OCI-LY1 (cell line): ENCODE measurements around the gene LPIN1.

ENCODE experiments used
- H2AFZ ChIP-seq: fragments of 200-600 bp; sonication (generic), shearing (Covaris generic); 2 replicates; pipeline ENCODE4 v1.6.0; 2014; ENCODE audit warnings: antibody characterized with exemption, mild to moderate bottlenecking, low read length
- H3F3A ChIP-seq: fragments of 200-600 bp; sonication (generic), shearing (Covaris generic); 2 replicates; pipeline ENCODE4 v1.6.0; 2014; ENCODE audit warnings: mild to moderate bottlenecking, antibody characterized with exemption, low read length, moderate library complexity; ENCODE audit not compliant: insufficient read depth
- H3K27ac ChIP-seq: fragments of 200-600 bp; sonication (generic); 2 replicates; pipeline ENCODE4 v1.5.1; 2014; ENCODE audit warnings: low read length, mixed run types, mild to moderate bottlenecking, low read depth; ENCODE audit not compliant: poor library complexity, severe bottlenecking
- H3K27me3 ChIP-seq: fragments of 200-600 bp; sonication (generic); 2 replicates; pipeline ENCODE4 v1.6.0; 2014; ENCODE audit warnings: antibody characterized with exemption, mild to moderate bottlenecking, low read length, moderate library complexity; ENCODE audit not compliant: insufficient read depth
- H3K36me3 ChIP-seq: fragments of 200-600 bp; sonication (generic); 2 replicates; pipeline ENCODE4 v1.6.1; 2014; ENCODE audit warnings: mild to moderate bottlenecking, antibody characterized with exemption, low read length, moderate library complexity, mixed read lengths; ENCODE audit not compliant: insufficient read depth
- H3K4me1 ChIP-seq: fragments of 200-600 bp; sonication (generic); 2 replicates; pipeline ENCODE4 v1.5.1; 2014; ENCODE audit warnings: mild to moderate bottlenecking, low read length, moderate library complexity; ENCODE audit not compliant: insufficient read depth, severe bottlenecking
- H3K4me2 ChIP-seq: fragments of 200-600 bp; sonication (generic), shearing (Covaris generic); 2 replicates; pipeline ENCODE4 v1.6.1; 2014; ENCODE audit warnings: low read length
- H3K4me3 ChIP-seq: fragments of 200-600 bp; sonication (generic); 2 replicates; pipeline ENCODE4 v1.5.1; 2014; ENCODE audit warnings: low read length, low read depth, mild to moderate bottlenecking, mixed read lengths; ENCODE audit not compliant: poor library complexity, severe bottlenecking
- H3K79me2 ChIP-seq: fragments of 200-600 bp; shearing (Covaris generic); 2 replicates; pipeline ENCODE4 v1.6.1; 2016; ENCODE audit warnings: mixed run types, low read length, mixed read lengths; ENCODE audit not compliant: insufficient read depth
- H3K9ac ChIP-seq: fragments of 200-600 bp; sonication (generic), shearing (Covaris generic); 2 replicates; pipeline ENCODE4 v1.6.1; 2014; ENCODE audit warnings: mild to moderate bottlenecking, low read length, mixed read lengths
- H3K9me2 ChIP-seq: fragments of 200-600 bp; sonication (generic), shearing (Covaris generic); 2 replicates; pipeline ENCODE4 v1.6.1; 2014; ENCODE audit warnings: low read depth, mild to moderate bottlenecking, low read length, mixed read lengths
- H3K9me3 ChIP-seq: fragments of 200-600 bp; shearing (Covaris generic); 2 replicates; pipeline ENCODE4 v1.6.1; 2014; ENCODE audit warnings: low read length, mixed read lengths
- H4K20me1 ChIP-seq: fragments of 200-600 bp; sonication (generic), shearing (Covaris generic); 2 replicates; pipeline ENCODE4 v1.6.0; 2016; ENCODE audit warnings: mild to moderate bottlenecking, low read length; ENCODE audit not compliant: insufficient read depth
- EZH2 ChIP-seq: fragments of 200-600 bp; sonication (generic), shearing (Covaris generic); IDR thresholded peaks from 2 replicates; pipeline ENCODE4 v1.8.0; 2017; ENCODE audit warnings: borderline replicate concordance, mixed run types, mild to moderate bottlenecking, antibody characterized with exemption, low read length, moderate library complexity, mixed read lengths
- TF ChIP-seq, protein P1 (sequence below): fragments of 200-600 bp; sonication (generic), shearing (Covaris generic); IDR thresholded peaks from 2 replicates; pipeline ENCODE4 v1.5.1; 2017; ENCODE audit warnings: mild to moderate bottlenecking, antibody characterized with exemption, low read length, moderate library complexity, mixed read lengths

LPIN1 gene

DNA sequence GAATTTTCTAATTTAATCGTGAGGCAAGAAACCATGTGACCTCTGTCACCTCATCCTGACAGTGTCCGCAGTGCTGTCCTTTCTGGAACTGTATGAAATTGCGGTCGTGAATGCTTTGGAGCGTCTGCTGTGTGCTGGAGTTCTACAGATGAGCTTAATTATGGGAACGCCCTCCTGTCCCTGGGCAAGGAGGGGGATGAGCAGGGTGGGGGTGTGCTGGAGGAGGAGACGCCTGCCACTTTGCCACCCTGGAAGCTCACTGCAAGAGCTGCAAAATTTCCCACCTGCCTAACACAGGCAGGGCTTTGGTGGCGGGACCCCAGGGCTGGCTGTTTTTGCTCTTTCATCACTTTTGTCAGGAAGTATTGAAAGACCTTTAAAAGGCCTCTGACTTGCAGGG lies 6.5 kb downstream of the LPIN1 start:
- Histone ChIP-seq H3F3A (peaks cover 9% of the 10 kb centered on the region; the same call in 1 of the 2 replicates), H2AFZ (no peak overlapping the region), H3K4me2 (peak overlapping the region; percentile 61), H3K36me3 (peaks cover 10% of the 10 kb centered on the region), H3K9me3 (0 out of 2 replicates have a peak, but pooled peaks cover 2% of the 10 kb centered on the region), H3K27ac (peak overlapping the region; percentile 86), H4K20me1 (no peaks in the 10 kb centered on the region), H3K9me2 (no peaks in the 10 kb centered on the region), H3K9ac (peak overlapping the region; percentile 30; the same call in 1 of the 2 replicates), H3K27me3 (no peaks in the 10 kb centered on the region), H3K4me3 (peak overlapping the region; percentile 36), H3K4me1 (peaks cover 90% of the 10 kb centered on the region), H3K79me2 (peaks cover 36% of the 10 kb centered on the region)
- TF ChIP-seq EZH2 = no peak
- TF ChIP-seq, protein P1, sequence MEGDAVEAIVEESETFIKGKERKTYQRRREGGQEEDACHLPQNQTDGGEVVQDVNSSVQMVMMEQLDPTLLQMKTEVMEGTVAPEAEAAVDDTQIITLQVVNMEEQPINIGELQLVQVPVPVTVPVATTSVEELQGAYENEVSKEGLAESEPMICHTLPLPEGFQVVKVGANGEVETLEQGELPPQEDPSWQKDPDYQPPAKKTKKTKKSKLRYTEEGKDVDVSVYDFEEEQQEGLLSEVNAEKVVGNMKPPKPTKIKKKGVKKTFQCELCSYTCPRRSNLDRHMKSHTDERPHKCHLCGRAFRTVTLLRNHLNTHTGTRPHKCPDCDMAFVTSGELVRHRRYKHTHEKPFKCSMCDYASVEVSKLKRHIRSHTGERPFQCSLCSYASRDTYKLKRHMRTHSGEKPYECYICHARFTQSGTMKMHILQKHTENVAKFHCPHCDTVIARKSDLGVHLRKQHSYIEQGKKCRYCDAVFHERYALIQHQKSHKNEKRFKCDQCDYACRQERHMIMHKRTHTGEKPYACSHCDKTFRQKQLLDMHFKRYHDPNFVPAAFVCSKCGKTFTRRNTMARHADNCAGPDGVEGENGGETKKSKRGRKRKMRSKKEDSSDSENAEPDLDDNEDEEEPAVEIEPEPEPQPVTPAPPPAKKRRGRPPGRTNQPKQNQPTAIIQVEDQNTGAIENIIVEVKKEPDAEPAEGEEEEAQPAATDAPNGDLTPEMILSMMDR = no peak

DNA sequence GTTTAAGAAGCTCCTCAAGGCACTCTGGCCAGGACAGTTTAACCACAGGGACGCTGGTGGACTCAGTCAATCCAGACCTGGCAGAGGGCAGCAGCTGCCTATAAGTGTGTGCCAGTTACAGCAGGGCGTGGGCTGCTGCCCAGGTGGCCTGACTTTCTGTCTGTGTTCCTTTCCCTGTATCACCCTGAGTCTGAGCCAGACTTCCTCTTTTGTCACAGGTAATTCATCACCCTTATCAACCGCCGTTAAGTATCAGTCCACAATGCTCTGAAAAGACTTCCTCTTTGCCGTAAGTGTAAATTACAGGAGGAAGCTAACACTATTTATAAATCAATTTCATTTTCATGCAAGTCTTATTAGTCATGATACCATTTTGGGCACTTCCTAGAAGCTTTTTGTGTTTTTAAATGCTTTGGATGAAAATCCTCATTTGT lies 7.0 kb downstream of the LPIN1 start:
- H3K4me2 ChIP-seq = peak overlapping the region; percentile 61
- peak overlapping the region; percentile 36 for H3K4me3 ChIP-seq
- peaks cover 36% of the 10 kb centered on the region for H3K79me2 ChIP-seq

DNA sequence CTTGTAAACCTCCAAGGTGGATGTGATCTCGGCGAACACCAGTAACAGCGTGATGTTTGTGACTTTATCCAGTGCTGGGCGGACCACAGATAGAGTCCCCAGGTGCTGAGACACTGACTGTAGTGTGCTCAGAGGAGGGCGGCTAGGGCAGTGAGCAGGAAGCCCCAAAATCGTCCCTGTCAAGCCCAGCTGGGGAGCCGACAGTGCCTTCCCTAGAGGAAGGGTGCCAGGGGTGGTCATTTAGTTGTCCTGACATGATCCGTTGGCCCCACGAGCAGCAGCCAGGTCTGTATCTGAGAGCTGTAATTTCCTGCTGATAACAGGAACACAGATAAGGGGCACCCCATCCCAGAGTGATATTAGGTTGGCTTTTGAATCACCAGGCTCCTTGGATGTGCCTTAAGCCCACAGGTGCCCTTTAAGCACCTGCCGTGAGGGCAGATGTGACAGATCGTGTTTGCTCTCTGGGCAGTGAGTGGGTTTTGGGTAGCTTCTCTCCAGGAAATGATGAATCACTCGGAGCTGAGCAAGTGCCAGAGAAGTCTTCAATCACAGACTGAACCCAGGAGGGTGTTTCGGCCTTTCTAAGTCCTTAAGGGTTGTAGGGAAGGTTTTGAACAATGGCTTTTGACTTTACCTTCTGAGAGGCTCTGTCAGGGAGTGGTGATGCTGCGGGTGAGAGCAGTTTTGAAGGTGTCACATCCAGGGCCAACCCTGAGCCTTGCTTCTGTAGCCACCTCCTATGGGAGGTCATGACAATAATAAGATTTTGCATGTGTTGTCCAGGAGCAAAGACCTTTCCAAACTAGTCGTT lies 7.7 kb downstream of the LPIN1 start:
- Histone ChIP-seq H3K4me2 (peak overlapping the region; percentile 61), H3K27ac (peak overlapping the region; percentile 86), H3F3A (peaks cover 7% of the 10 kb centered on the region; the same call in 1 of the 2 replicates), H3K4me3 (peak overlapping the region; percentile 36), H3K27me3 (no peaks in the 10 kb centered on the region), H3K4me1 (peaks cover 78% of the 10 kb centered on the region), H2AFZ (no peak overlapping the region), H3K9ac (peak overlapping the region; percentile 8), H3K9me2 (no peaks in the 10 kb centered on the region), H3K36me3 (peaks cover 20% of the 10 kb centered on the region), H4K20me1 (no peaks in the 10 kb centered on the region), H3K79me2 (peaks cover 36% of the 10 kb centered on the region), H3K9me3 (0 out of 2 replicates have a peak, but pooled peaks cover 3% of the 10 kb centered on the region)
- TF ChIP-seq, protein P1 = no peak
- no peak for TF ChIP-seq EZH2

More for the DNA sequence above, 7.0 kb downstream of the LPIN1 start:
- no peaks in the 10 kb centered on the region for H3K9me2 ChIP-seq
- H3F3A ChIP-seq = peaks cover 9% of the 10 kb centered on the region; the same call in 1 of the 2 replicates
- H3K4me1 ChIP-seq = peaks cover 85% of the 10 kb centered on the region
- TF ChIP-seq, protein P1 = no peak
- TF ChIP-seq EZH2 = no peak
- H3K36me3 ChIP-seq = peaks cover 15% of the 10 kb centered on the region
- H3K27me3 ChIP-seq = no peaks in the 10 kb centered on the region
- H3K27ac ChIP-seq = peak overlapping the region; percentile 86
- peak overlapping the region; percentile 30; the same call in 1 of the 2 replicates for H3K9ac ChIP-seq
- no peak overlapping the region for H2AFZ ChIP-seq
- H4K20me1 ChIP-seq = no peaks in the 10 kb centered on the region
- H3K9me3 ChIP-seq = 0 out of 2 replicates have a peak, but pooled peaks cover 3% of the 10 kb centered on the region
